Activated CD8-positive, alpha-beta T cell treated with anti-CD3 and anti-CD28 coated beads, Interleukin-2, amount 10 ng/mL, durations not matched to agents 7 days and 5 days (primary cell): ENCODE measurements around the gene STIM1. TPM values are rescaled to one million over a fixed set of nuclear protein-coding genes. Genes with fewer than 3 reads are reported as not detected.

Experiments used
- ATAC-seq: fragments of 150-1000 bp; cut with Tn5 transposase; one replicate; pipeline ENCODE4 v1.10.0; 2021; ENCODE audit warnings: moderate library complexity
- CTCF ChIA-PET: fragments of 350-600 bp; sonication (Branson Sonifier 250); formaldehyde crosslinking; loops from one replicate; lab custom pipeline; 2021; ENCODE audit warnings: antibody characterized with exemption; lab: Charles Lee
- POLR2A ChIA-PET: fragments of 350-600 bp; sonication (Branson Sonifier 250); formaldehyde crosslinking; loops from one replicate; lab custom pipeline; 2021; ENCODE audit warnings: antibody characterized with exemption; lab: Charles Lee
- DNase-seq: peaks from one replicate; pipeline ENCODE4 v3.0.0-alpha.2; 2020
- H3K27ac Mint-ChIP-seq: one replicate; pipeline ENCODE4 v1.8.0; 2021; ENCODE audit warnings: mild to moderate bottlenecking, mixed read lengths
- H3K27me3 Mint-ChIP-seq: one replicate; pipeline ENCODE4 v1.8.0; 2021; ENCODE audit warnings: low read depth, mixed read lengths
- H3K36me3 Mint-ChIP-seq: one replicate; pipeline ENCODE4 v1.8.0; 2021; ENCODE audit warnings: low read depth, mixed read lengths
- H3K4me1 Mint-ChIP-seq: one replicate; pipeline ENCODE4 v1.8.0; 2021; ENCODE audit warnings: low read depth, mixed read lengths
- H3K4me3 Mint-ChIP-seq: one replicate; pipeline ENCODE4 v1.8.0; 2021; ENCODE audit warnings: mild to moderate bottlenecking, mixed read lengths
- H3K9me3 Mint-ChIP-seq: one replicate; pipeline ENCODE4 v1.8.0; 2022; ENCODE audit warnings: mixed read lengths; ENCODE audit not compliant: insufficient read depth
- total RNA-seq, 2 experiments: library from RNA; stranded (reverse); gene quantifications; one replicate each; pipeline ENCODE4 v1.2.3, GENCODE V29; 2021

STIM1 gene
- total RNA-seq, 2 experiments from 2014 or later = 97.3 to 104 TPM

GRCh38 chr11:3838504-3838903, 17.0 kb upstream of the STIM1 start:
- DNase-seq (no peak), ATAC-seq (no peak)
- Mint-ChIP-seq H3K4me1 (peaks cover 67% of the 10 kb centered on the region), H3K9me3 (no peaks in the 10 kb centered on the region), H3K27ac (peak overlapping the region; percentile 92), H3K4me3 (peak overlapping the region; percentile 92), H3K27me3 (no peaks in the 10 kb centered on the region), H3K36me3 (peaks cover 61% of the 10 kb centered on the region)
- POLR2A ChIA-PET = interaction anchor here (0.6 to 8.2 kb wide), 6 partner anchors 13 to 257 kb away, joined by 3 to 234 read pairs (median 4); partner anchors contain the start of gene STIM1
- CTCF ChIA-PET = interaction anchor here (0.6 to 19.3 kb wide), 13 partner anchors 10 to 351 kb away, joined by 3 to 458 read pairs (median 4); partner anchors contain the start of genes PGAP2 and STIM1

- Mint-ChIP-seq H3K4me3 (peak overlapping the region; percentile 92), H3K27me3 (no peaks in the 10 kb centered on the region), H3K36me3 (peaks cover 44% of the 10 kb centered on the region), H3K4me1 (peaks cover 55% of the 10 kb centered on the region), H3K27ac (peak overlapping the region; percentile 92), H3K9me3 (no peaks in the 10 kb centered on the region)
- DNase-seq (peak; percentile 51), ATAC-seq (peak; percentile 5)
- POLR2A ChIA-PET = interaction anchor here (0.5 to 8.2 kb wide), 22 partner anchors 9 to 262 kb away, joined by 3 to 234 read pairs (median 5); partner anchors contain the start of genes PGAP2 and STIM1
- CTCF ChIA-PET = interaction anchor here (0.7 to 19.3 kb wide), 14 partner anchors 9 to 232 kb away, joined by 3 to 458 read pairs (median 8); partner anchors contain the start of genes NUP98, PGAP2 and STIM1
Observed at GRCh38 chr11:3840004-3840869, 15.2 kb upstream of the STIM1 start.

GRCh38 chr11:3840870-3841425, 14.5 kb upstream of the STIM1 start, which contains the start of gene RHOG:
Gene RHOG (minus strand): TSS chr11:3840959. CDS start chr11:3828138, 12,821 bp downstream.
- Mint-ChIP-seq H3K9me3 (no peaks in the 10 kb centered on the region), H3K4me1 (peaks cover 54% of the 10 kb centered on the region), H3K27me3 (no peaks in the 10 kb centered on the region), H3K27ac (peak within 1 kb of the TSS; percentile 99), H3K4me3 (peak within 1 kb of the TSS; percentile 92), H3K36me3 (peaks cover 36% of the 10 kb centered on the region)
- ChIA-PET CTCF (interaction anchor here (0.8 to 19.3 kb wide), 33 partner anchors 10 to 254 kb away, joined by 3 to 458 read pairs (median 5); partner anchors contain the start of genes NUP98, PGAP2, RRM1 and STIM1), POLR2A (interaction anchor here (0.7 to 8.2 kb wide), 23 partner anchors 10 to 254 kb away, joined by 3 to 234 read pairs (median 5); partner anchors contain the start of genes NUP98, PGAP2 and STIM1)
- peak; percentile 67 for ATAC-seq
- DNase-seq = no peak

GRCh38 chr11:3841426-3842350, 13.8 kb upstream of the STIM1 start:
- POLR2A ChIA-PET = interaction anchor here (0.6 to 8.2 kb wide), 22 partner anchors 10 to 250 kb away, joined by 3 to 234 read pairs (median 5); partner anchors contain the start of genes NUP98, PGAP2 and STIM1
- Mint-ChIP-seq H3K9me3 (no peaks in the 10 kb centered on the region), H3K36me3 (peaks cover 31% of the 10 kb centered on the region), H3K27ac (peak overlapping the region; percentile 99), H3K27me3 (no peaks in the 10 kb centered on the region), H3K4me1 (peaks cover 51% of the 10 kb centered on the region), H3K4me3 (peak overlapping the region; percentile 81)
- ATAC-seq (peak; percentile 71), DNase-seq (peak; percentile 94)
- CTCF ChIA-PET = interaction anchor here (0.7 to 19.3 kb wide), 45 partner anchors 8 to 253 kb away, joined by 3 to 458 read pairs (median 4); partner anchors contain the start of genes NUP98, PGAP2, RRM1 and STIM1

- no peak overlapping the region for H3K4me3 Mint-ChIP-seq
- no peak for ATAC-seq
- POLR2A ChIA-PET = interaction anchor here (1.5 to 2.9 kb wide), 2 partner anchors 12 to 95 kb away, joined by 3 to 28 read pairs; partner anchors contain the start of gene STIM1
Observed at GRCh38 chr11:3843326-3843725, 12.1 kb upstream of the STIM1 start.

GRCh38 chr11:3845246-3845645, 10.2 kb upstream of the STIM1 start:
- no peak for DNase-seq
- no peak overlapping the region for H3K4me3 Mint-ChIP-seq
- no peak for ATAC-seq
- ChIA-PET CTCF (interaction anchor here (0.8 to 19.5 kb wide), 3 partner anchors 9 to 224 kb away, joined by 4 to 630 read pairs (median 458); partner anchors contain the start of gene STIM1), POLR2A (interaction anchor here (1.7 to 2.9 kb wide), 2 partner anchors 10 to 13 kb away, joined by 4 to 28 read pairs; partner anchors contain the start of gene STIM1)
- no peak overlapping the region for H3K27ac Mint-ChIP-seq
- H3K9me3 Mint-ChIP-seq = no peaks in the 10 kb centered on the region
- H3K36me3 Mint-ChIP-seq = peaks cover 1% of the 10 kb centered on the region
- no peaks in the 10 kb centered on the region for H3K27me3 Mint-ChIP-seq
- H3K4me1 Mint-ChIP-seq = peaks cover 35% of the 10 kb centered on the region

More at GRCh38 chr11:3843326-3843725, 12.1 kb upstream of the STIM1 start:
- Mint-ChIP-seq H3K36me3 (peaks cover 20% of the 10 kb centered on the region), H3K27ac (peak overlapping the region; percentile 63), H3K27me3 (no peaks in the 10 kb centered on the region), H3K9me3 (no peaks in the 10 kb centered on the region), H3K4me1 (peaks cover 36% of the 10 kb centered on the region)
- CTCF ChIA-PET = interaction anchor here (19.3 to 19.5 kb wide), 2 partner anchors 11 to 226 kb away, joined by 458 to 630 read pairs; partner anchors contain the start of gene STIM1
- no peak for DNase-seq

GRCh38 chr11:3845670-3846069, 9.8 kb upstream of the STIM1 start:
- Mint-ChIP-seq H3K4me1 (peaks cover 35% of the 10 kb centered on the region), H3K27me3 (no peaks in the 10 kb centered on the region), H3K27ac (no peak overlapping the region), H3K4me3 (no peak overlapping the region), H3K36me3 (no peaks in the 10 kb centered on the region), H3K9me3 (no peaks in the 10 kb centered on the region)
- CTCF ChIA-PET = interaction anchor here (0.8 to 19.5 kb wide), 4 partner anchors 9 to 224 kb away, joined by 4 to 630 read pairs (median 231); partner anchors contain the start of gene STIM1
- DNase-seq (no peak), ATAC-seq (no peak)
- POLR2A ChIA-PET = interaction anchor here (1.7 to 2.9 kb wide), 2 partner anchors 9 to 14 kb away, joined by 4 to 28 read pairs; partner anchors contain the start of gene STIM1

- Mint-ChIP-seq H3K4me1 (peaks cover 49% of the 10 kb centered on the region), H3K27ac (no peak overlapping the region), H3K27me3 (no peaks in the 10 kb centered on the region), H3K9me3 (no peaks in the 10 kb centered on the region), H3K4me3 (no peak overlapping the region), H3K36me3 (no peaks in the 10 kb centered on the region)
- POLR2A ChIA-PET = interaction anchor here (0.7 to 13.5 kb wide), 4 partner anchors 11 to 223 kb away, joined by 3 to 234 read pairs (median 5); partner anchors contain the start of gene RHOG
- CTCF ChIA-PET = interaction anchor here (0.7 to 19.5 kb wide), 51 partner anchors 10 to 300 kb away, joined by 3 to 630 read pairs (median 5); partner anchors contain the start of genes PGAP2 and RHOG
- DNase-seq (peak; percentile 68), ATAC-seq (peak; percentile 61)
Observed at GRCh38 chr11:3849297-3849874, 6.1 kb upstream of the STIM1 start.

- H3K9me3 Mint-ChIP-seq = no peaks in the 10 kb centered on the region
- peaks cover 18% of the 10 kb centered on the region for H3K36me3 Mint-ChIP-seq
- H3K4me3 Mint-ChIP-seq = peak overlapping the region; percentile 88
- H3K4me1 Mint-ChIP-seq = peaks cover 51% of the 10 kb centered on the region
- no peak for DNase-seq
- ChIA-PET CTCF (interaction anchor here (1.2 to 19.5 kb wide), 22 partner anchors 8 to 216 kb away, joined by 3 to 630 read pairs (median 25); partner anchors contain the start of gene RHOG), POLR2A (interaction anchor here (0.8 to 13.5 kb wide), 13 partner anchors 9 to 240 kb away, joined by 3 to 234 read pairs (median 14); partner anchors contain the start of gene RHOG)
- no peak for ATAC-seq
- H3K27me3 Mint-ChIP-seq = no peaks in the 10 kb centered on the region
- H3K27ac Mint-ChIP-seq = peak overlapping the region; percentile 99
Observed at GRCh38 chr11:3853545-3853842, 2.0 kb upstream of the STIM1 start.
